ENCODE results near the gene PACS2. TPM values are rescaled to one million over a fixed set of nuclear protein-coding genes. Genes with fewer than 3 reads are reported as not detected.
A peak's percentile ranks its signal among the peaks of the same experiment; 100 is the strongest.

PACS2 gene
- total and polyA plus RNA-seq, 2 of the 4 experiments (the other 2 are of a cell fraction), result 15.6 to 32.2 TPM

DNA sequence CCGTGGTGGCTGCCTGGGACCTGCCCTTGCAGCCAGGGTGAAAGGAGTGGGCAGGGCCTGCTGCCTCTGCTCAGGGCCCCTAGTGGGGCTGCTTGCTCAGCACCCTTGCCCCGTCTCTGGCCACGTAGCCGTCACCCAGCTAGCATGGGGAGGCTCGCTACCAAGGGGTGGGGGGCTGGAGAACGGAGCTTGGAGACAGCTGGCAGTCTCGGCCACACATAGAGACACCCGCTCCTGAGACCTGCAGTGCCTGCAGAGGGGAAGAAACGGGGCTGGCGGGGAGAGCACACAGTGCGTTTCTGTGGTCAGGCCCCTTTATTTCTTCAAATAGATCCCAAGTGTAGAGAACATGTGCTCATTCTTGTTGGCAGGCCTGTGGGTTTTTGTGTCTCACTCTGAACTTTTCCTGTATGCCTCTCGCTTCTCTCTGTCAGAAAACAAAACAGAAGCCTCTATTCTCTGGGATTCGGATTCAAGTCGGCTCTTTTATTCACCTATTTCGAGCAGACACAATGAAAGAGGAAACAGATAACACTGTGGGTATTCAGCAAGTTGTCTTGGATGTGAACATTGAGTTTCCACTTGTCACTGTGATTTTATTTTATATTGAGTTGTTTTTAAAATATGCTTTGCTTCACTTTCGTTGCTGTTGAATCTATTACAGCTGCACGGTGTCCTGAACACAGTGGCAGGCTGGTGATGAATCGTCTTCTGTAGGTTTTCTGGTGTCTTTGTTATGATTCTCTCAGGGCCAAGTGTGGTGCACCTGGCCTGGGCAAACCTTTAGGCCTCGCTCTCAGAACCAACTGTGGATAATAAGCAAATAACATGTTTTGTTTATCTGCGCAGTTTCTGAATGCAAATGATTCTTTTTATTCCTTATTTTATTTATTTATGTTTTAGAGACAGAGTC, 26.5 kb downstream of the PACS2 start:
- Histone ChIP-seq H3K9ac (ENCODE audit: low read depth, low read length) (no peak overlapping the region), H3K4me3 (ENCODE audit: insufficient read depth, low read depth, low read length) (no peak overlapping the region), H3K79me1 (ENCODE audit: low read depth in 1 of 2, low read length in 2 of 2) (peaks cover 15 to 55% of the 10 kb centered on the region in 2 experiments), H2AFZ (replicated peaks; ENCODE audit: low read length, poor library complexity) (no peak overlapping the region), H3K14ac (replicated peaks; ENCODE audit: low read depth, low read length) (no peak overlapping the region), H3K27me3 (ENCODE audit: control insufficient read depth, insufficient read depth, low read length) (no peaks in the 10 kb centered on the region), H2AK5ac (ENCODE audit: low read depth, low read length) (no peak overlapping the region), H2BK5ac (ENCODE audit: low read depth, low read length, poor library complexity, severe bottlenecking) (no peak overlapping the region), H4K91ac (ENCODE audit: insufficient read depth, low read depth, low read length) (no peak overlapping the region), H2BK120ac (ENCODE audit: low read depth, low read length) (no peak overlapping the region), H4K8ac (ENCODE audit: low read depth in 2 of 2, low read length in 2 of 2) (no peak overlapping the region), H3K23ac (ENCODE audit: low read depth, low read length) (no peak overlapping the region), H3K4ac (ENCODE audit: low read depth, low read length) (no peak overlapping the region), H3K9me1 (ENCODE audit: insufficient read depth, low read length) (0 out of 2 replicates have a peak, but pooled peaks cover 2% of the 10 kb centered on the region), H2BK20ac (ENCODE audit: low read depth, low read length) (no peak overlapping the region), H3K56ac (ENCODE audit: extremely low read depth, insufficient read depth, low read length) (no peak overlapping the region), H3K18ac (ENCODE audit: low read depth, low read length) (no peak overlapping the region), H3K9me3 (ENCODE audit: control insufficient read depth, insufficient read depth, low read length) (no peaks in the 10 kb centered on the region), H2AK9ac (replicated peaks; ENCODE audit: low read depth, low read length, poor library complexity) (no peak overlapping the region), H4K20me1 (ENCODE audit: insufficient read depth, low read length) (peaks cover 60% of the 10 kb centered on the region), H3K4me1 (ENCODE audit: control insufficient read depth, insufficient read depth, low read length) (peaks cover 6% of the 10 kb centered on the region), H3K36me3 (ENCODE audit: control insufficient read depth, insufficient read depth, low read length) (no peaks in the 10 kb centered on the region), H2BK15ac (ENCODE audit: low read depth, low read length) (no peak overlapping the region), H4K5ac (ENCODE audit: low read depth, low read length) (no peak overlapping the region), H3K27ac (ENCODE audit: insufficient read depth, low read length) (no peak overlapping the region), H3K4me2 (ENCODE audit: low read depth, low read length) (no peak overlapping the region)
- BruUV-seq (replicated peaks), result no TSS peak
- ATAC-seq (ENCODE audit: low read depth) (peak; percentile 27; the same call in 1 of the 2 replicates), DNase-seq (peak; percentile 11)
- intact Hi-C loops (cut with micrococcal nuclease), result no loop called here
- TF ChIP-seq CHD1 (IDR thresholded peaks at IDR 0.05; ENCODE audit: low read depth, low read length), result no peak
- POLR2A ChIA-PET (ENCODE audit: unreplicated experiment), result interaction anchor here (0.6 kb wide), 1 partner anchor 24 kb away, joined by 3 read pairs; no protein-coding TSS in a partner anchor
- CTCF ChIA-PET, result no interaction called here
- dilution Hi-C loops (cut with HindIII; ENCODE audit: low sequenced_read_pairs, unreplicated experiment), result no loop called here
- in situ Hi-C loops (cut with MboI; ENCODE audit: low sequenced_read_pairs), result no loop called here
- WGBS, 2 experiments (ENCODE audit: extremely low coverage in 2 of 2, insufficient read length in 1 of 2), result 31% methylated on average over 2 of the region's 20 CpGs; no CpG with 5 or more reads in 1 of the 2 experiments

Measured in IMR-90 (cell line).